Measurements from ENCODE around the gene B9D2.

DNA sequence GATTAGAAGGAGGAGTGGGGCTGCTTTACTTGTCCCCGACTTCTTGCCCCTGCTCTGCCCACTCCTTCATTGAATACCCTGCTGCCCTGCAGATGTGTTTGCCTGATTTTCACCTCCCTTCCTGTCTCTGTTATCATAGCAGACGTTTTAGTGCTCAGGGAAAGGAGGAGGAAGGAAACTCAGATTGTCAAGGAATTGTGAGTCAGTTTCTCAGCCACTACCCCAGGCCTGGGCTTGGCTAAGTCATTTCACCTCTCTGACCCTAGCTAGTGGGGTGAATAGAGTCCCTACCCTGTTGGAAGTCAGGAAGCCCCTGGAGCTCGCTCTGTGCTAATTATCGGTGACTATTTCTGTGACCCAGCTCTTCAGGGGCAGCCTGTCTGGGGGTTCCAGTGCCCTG is 37.5 kb upstream of the B9D2 start:
- TF ChIP-seq, protein P1, sequence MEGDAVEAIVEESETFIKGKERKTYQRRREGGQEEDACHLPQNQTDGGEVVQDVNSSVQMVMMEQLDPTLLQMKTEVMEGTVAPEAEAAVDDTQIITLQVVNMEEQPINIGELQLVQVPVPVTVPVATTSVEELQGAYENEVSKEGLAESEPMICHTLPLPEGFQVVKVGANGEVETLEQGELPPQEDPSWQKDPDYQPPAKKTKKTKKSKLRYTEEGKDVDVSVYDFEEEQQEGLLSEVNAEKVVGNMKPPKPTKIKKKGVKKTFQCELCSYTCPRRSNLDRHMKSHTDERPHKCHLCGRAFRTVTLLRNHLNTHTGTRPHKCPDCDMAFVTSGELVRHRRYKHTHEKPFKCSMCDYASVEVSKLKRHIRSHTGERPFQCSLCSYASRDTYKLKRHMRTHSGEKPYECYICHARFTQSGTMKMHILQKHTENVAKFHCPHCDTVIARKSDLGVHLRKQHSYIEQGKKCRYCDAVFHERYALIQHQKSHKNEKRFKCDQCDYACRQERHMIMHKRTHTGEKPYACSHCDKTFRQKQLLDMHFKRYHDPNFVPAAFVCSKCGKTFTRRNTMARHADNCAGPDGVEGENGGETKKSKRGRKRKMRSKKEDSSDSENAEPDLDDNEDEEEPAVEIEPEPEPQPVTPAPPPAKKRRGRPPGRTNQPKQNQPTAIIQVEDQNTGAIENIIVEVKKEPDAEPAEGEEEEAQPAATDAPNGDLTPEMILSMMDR (IDR thresholded peaks at IDR 0.05), result no peak
- TF ChIP-seq POLR2A (IDR thresholded peaks at IDR 0.05) (no peak), POLR2AphosphoS5 (IDR thresholded peaks at IDR 0.05) (no peak), EP300 (IDR thresholded peaks at IDR 0.05; ENCODE audit: low read depth) (no peak)

Data from transverse colon (tissue), 4 donors.